ENCODE results near the gene TSC22D4. TPM values are rescaled to one million over a fixed set of nuclear protein-coding genes. Genes with fewer than 3 reads are reported as not detected.

The TSC22D4 gene
- total RNA-seq, 4 donors from 2014 or later = 28.9 to 51.2 (median 40.6) TPM

GRCh38 chr7:100433592-100434296 lies 45.3 kb downstream of the TSC22D4 start:
- Histone ChIP-seq H3K27ac (peak overlapping the region in 2 of 4 donors; percentile 1 to 98), H3K36me3 (peaks cover 0 to 25% (median 0%) of the 10 kb centered on the region in 3 donors), H3K4me1 (peaks cover 0 to 40% (median 10%) of the 10 kb centered on the region in 4 donors), H3K4me3 (no peak overlapping the region), H3K27me3 (no peaks in the 10 kb centered on the region), H3K9me3 (no peaks in the 10 kb centered on the region)
- no peak for TF ChIP-seq CTCF (IDR thresholded peaks at IDR 0.05)
- no peak for TF ChIP-seq POLR2A (IDR thresholded peaks at IDR 0.05)
- DNase-seq = peak in 1 of 3 donors; percentile 45

- peaks cover 0 to 40% (median 10%) of the 10 kb centered on the region in 4 donors for H3K4me1 ChIP-seq
- peak in 1 of 3 donors; percentile 44 for DNase-seq
- H3K36me3 ChIP-seq = peaks cover 0 to 25% (median 0%) of the 10 kb centered on the region in 3 donors
- H3K27ac ChIP-seq = no peak overlapping the region
- no peak overlapping the region for H3K4me3 ChIP-seq
- H3K9me3 ChIP-seq = no peaks in the 10 kb centered on the region
- H3K27me3 ChIP-seq = no peaks in the 10 kb centered on the region
- no peak for TF ChIP-seq CTCF (IDR thresholded peaks at IDR 0.05)
- no peak for TF ChIP-seq POLR2A (IDR thresholded peaks at IDR 0.05)
Observed at GRCh38 chr7:100433276-100433591, 45.8 kb downstream of the TSC22D4 start.

- H3K27ac ChIP-seq = no peak overlapping the region
- peak in 1 of 3 donors; percentile 40 for DNase-seq
- TF ChIP-seq POLR2A (IDR thresholded peaks at IDR 0.05) (no peak), CTCF (IDR thresholded peaks at IDR 0.05) (no peak)
Observed at GRCh38 chr7:100432621-100433275, 46.3 kb downstream of the TSC22D4 start.

DNA sequence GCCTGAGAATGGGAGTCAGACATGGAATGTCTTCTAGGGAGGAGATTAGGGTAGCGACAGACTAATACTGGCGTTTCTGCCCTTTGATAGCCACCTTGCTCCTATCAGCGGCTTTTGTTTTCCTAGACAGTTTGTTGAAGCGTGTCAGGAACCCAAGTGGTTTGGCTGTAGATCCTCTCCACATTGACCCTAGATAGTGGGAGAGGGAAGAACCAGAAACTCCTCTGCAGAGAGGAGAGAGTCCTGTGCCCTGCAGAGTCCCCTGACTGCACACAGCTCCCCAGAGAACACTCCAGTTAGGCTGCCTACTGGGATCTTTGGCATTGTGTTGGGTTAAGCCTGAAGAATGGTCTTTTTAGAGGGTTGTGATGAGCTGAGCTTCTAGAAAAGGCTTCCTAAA lies 47.0 kb downstream of the TSC22D4 start:
- Histone ChIP-seq H3K4me1 (peaks cover 0 to 44% (median 10%) of the 10 kb centered on the region in 4 donors), H3K9me3 (no peaks in the 10 kb centered on the region), H3K27me3 (no peaks in the 10 kb centered on the region), H3K4me3 (no peak overlapping the region), H3K36me3 (peaks cover 0 to 25% (median 0%) of the 10 kb centered on the region in 3 donors), H3K27ac (no peak overlapping the region)
- DNase-seq = peak in 1 of 3 donors; percentile 35
- TF ChIP-seq CTCF (IDR thresholded peaks at IDR 0.05) (no peak), POLR2A (IDR thresholded peaks at IDR 0.05) (no peak)

More at GRCh38 chr7:100432621-100433275, 46.3 kb downstream of the TSC22D4 start:
- Histone ChIP-seq H3K4me1 (peaks cover 0 to 43% (median 10%) of the 10 kb centered on the region in 4 donors), H3K9me3 (no peaks in the 10 kb centered on the region), H3K27me3 (no peaks in the 10 kb centered on the region), H3K4me3 (no peak overlapping the region), H3K36me3 (peaks cover 0 to 25% (median 0%) of the 10 kb centered on the region in 3 donors)

- Histone ChIP-seq H3K27me3 (no peaks in the 10 kb centered on the region), H3K4me1 (peaks cover 0 to 44% (median 10%) of the 10 kb centered on the region in 4 donors), H3K4me3 (peak overlapping the region in 2 of 4 donors; percentile 68 to 91), H3K27ac (peak overlapping the region in 3 of 4 donors; percentile 96 to 100 (median 99)), H3K36me3 (peaks cover 0 to 25% (median 0%) of the 10 kb centered on the region in 3 donors), H3K9me3 (no peaks in the 10 kb centered on the region)
- DNase-seq = peak in 1 of 3 donors; percentile 51
- TF ChIP-seq POLR2A (IDR thresholded peaks at IDR 0.05) (no peak), CTCF (IDR thresholded peaks at IDR 0.05) (no peak)
Observed at GRCh38 chr7:100431286-100431735, 47.7 kb downstream of the TSC22D4 start.
